ENCODE measurements around the gene MSRB3. TPM values are rescaled to one million over a fixed set of nuclear protein-coding genes. Genes with fewer than 3 reads are reported as not detected.

The MSRB3 gene
- polyA plus RNA-seq, 1 donor (not counting 4 experiments of a cell fraction or from before 2014, with no cell fraction given) = 12.3 TPM

DNA sequence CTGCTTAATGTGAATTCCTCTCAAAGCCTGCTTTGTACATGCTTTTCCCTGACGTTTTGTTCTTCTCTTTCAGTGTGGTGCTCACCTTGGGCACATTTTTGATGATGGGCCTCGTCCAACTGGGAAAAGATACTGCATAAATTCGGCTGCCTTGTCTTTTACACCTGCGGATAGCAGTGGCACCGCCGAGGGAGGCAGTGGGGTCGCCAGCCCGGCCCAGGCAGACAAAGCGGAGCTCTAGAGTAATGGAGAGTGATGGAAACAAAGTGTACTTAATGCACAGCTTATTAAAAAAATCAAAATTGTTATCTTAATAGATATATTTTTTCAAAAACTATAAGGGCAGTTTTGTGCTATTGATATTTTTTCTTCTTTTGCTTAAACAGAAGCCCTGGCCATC, 184.6 kb downstream of the MSRB3 start:
- Histone ChIP-seq H2AFZ (ENCODE audit: control insufficient read depth, low read length) (no peak overlapping the region), H3K27ac (ENCODE audit: control insufficient read depth, insufficient read depth, low read length) (no peak overlapping the region), H3K27me3 (ENCODE audit: control insufficient read depth, extremely low read depth, insufficient read depth, low read length) (no peaks in the 10 kb centered on the region), H3K9me3 (ENCODE audit: control insufficient read depth, low read depth, low read length) (no peaks in the 10 kb centered on the region), H3K4me3 (ENCODE audit: control insufficient read depth in 2 of 3, extremely low read depth in 1 of 3, insufficient read depth in 2 of 3, low read depth in 1 of 3, low read length in 3 of 3) (no peak overlapping the region), H3K79me2 (ENCODE audit: control insufficient read depth, insufficient read depth, low read length) (no peaks in the 10 kb centered on the region), H3K36me3 (ENCODE audit: control insufficient read depth in 2 of 2, extremely low read depth in 1 of 2, insufficient read depth in 2 of 2, low read length in 2 of 2) (no peaks in the 10 kb centered on the region), H3K4me2 (ENCODE audit: control insufficient read depth, extremely low read depth, insufficient read depth, low read depth, low read length) (no peak overlapping the region), H3K9me1 (ENCODE audit: control insufficient read depth, extremely low read depth, insufficient read depth, low read length) (no peaks in the 10 kb centered on the region), H3K9ac (ENCODE audit: control insufficient read depth, extremely low read depth, insufficient read depth, low read length) (no peak overlapping the region), H3K4me1 (ENCODE audit: control insufficient read depth, extremely low read depth, insufficient read depth, low read length) (no peaks in the 10 kb centered on the region), H4K20me1 (ENCODE audit: control insufficient read depth, extremely low read depth, insufficient read depth, low read length) (no peaks in the 10 kb centered on the region)
- DNase-seq (ENCODE audit: low read depth, low spot score) = no peak
- no peak for FAIRE-seq
- TF ChIP-seq EZH2 (IDR thresholded peaks at IDR 0.05; ENCODE audit: low read length) = no peak
- TF ChIP-seq, protein P1, sequence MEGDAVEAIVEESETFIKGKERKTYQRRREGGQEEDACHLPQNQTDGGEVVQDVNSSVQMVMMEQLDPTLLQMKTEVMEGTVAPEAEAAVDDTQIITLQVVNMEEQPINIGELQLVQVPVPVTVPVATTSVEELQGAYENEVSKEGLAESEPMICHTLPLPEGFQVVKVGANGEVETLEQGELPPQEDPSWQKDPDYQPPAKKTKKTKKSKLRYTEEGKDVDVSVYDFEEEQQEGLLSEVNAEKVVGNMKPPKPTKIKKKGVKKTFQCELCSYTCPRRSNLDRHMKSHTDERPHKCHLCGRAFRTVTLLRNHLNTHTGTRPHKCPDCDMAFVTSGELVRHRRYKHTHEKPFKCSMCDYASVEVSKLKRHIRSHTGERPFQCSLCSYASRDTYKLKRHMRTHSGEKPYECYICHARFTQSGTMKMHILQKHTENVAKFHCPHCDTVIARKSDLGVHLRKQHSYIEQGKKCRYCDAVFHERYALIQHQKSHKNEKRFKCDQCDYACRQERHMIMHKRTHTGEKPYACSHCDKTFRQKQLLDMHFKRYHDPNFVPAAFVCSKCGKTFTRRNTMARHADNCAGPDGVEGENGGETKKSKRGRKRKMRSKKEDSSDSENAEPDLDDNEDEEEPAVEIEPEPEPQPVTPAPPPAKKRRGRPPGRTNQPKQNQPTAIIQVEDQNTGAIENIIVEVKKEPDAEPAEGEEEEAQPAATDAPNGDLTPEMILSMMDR (optimal IDR thresholded peaks at IDR 0.05 in 1 of 3, IDR thresholded peaks at IDR 0.05 in 1 of 3, conservative IDR thresholded peaks at IDR 0.05 in 1 of 3; ENCODE audit: extremely low read depth in 1 of 3, insufficient read depth in 2 of 3, low read length in 3 of 3) = no peak
- dilution Hi-C loops (cut with MboI; ENCODE audit: extremely low pct_ligation_motif_present, low sequenced_read_pairs) = no loop called here

DNA sequence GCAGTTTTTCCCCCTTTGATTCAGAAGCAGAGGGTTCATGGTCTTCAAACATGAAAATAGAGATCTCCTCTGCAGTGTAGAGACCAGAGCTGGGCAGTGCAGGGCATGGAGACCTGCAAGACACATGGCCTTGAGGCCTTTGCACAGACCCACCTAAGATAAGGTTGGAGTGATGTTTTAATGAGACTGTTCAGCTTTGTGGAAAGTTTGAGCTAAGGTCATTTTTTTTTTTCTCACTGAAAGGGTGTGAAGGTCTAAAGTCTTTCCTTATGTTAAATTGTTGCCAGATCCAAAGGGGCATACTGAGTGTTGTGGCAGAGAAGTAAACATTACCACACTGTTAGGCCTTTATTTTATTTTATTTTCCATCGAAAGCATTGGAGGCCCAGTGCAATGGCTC, 185.1 kb downstream of the MSRB3 start:
- no peak overlapping the region for H3K4me3 ChIP-seq (ENCODE audit: control insufficient read depth in 2 of 3, extremely low read depth in 1 of 3, insufficient read depth in 2 of 3, low read depth in 1 of 3, low read length in 3 of 3)
- no peak overlapping the region for H3K4me2 ChIP-seq (ENCODE audit: control insufficient read depth, extremely low read depth, insufficient read depth, low read depth, low read length)
- H3K9me3 ChIP-seq (ENCODE audit: control insufficient read depth, low read depth, low read length) = no peaks in the 10 kb centered on the region
- H4K20me1 ChIP-seq (ENCODE audit: control insufficient read depth, extremely low read depth, insufficient read depth, low read length) = no peaks in the 10 kb centered on the region
- no peaks in the 10 kb centered on the region for H3K4me1 ChIP-seq (ENCODE audit: control insufficient read depth, extremely low read depth, insufficient read depth, low read length)
- DNase-seq (ENCODE audit: low read depth, low spot score) = no peak
- no peak for FAIRE-seq
- no peaks in the 10 kb centered on the region for H3K9me1 ChIP-seq (ENCODE audit: control insufficient read depth, extremely low read depth, insufficient read depth, low read length)
- no peaks in the 10 kb centered on the region for H3K79me2 ChIP-seq (ENCODE audit: control insufficient read depth, insufficient read depth, low read length)
- dilution Hi-C loops (cut with MboI; ENCODE audit: extremely low pct_ligation_motif_present, low sequenced_read_pairs) = no loop called here
- H3K36me3 ChIP-seq (ENCODE audit: control insufficient read depth in 2 of 2, extremely low read depth in 1 of 2, insufficient read depth in 2 of 2, low read length in 2 of 2) = no peaks in the 10 kb centered on the region
- H2AFZ ChIP-seq (ENCODE audit: control insufficient read depth, low read length) = no peak overlapping the region
- TF ChIP-seq, protein P1 (optimal IDR thresholded peaks at IDR 0.05 in 1 of 3, IDR thresholded peaks at IDR 0.05 in 1 of 3, conservative IDR thresholded peaks at IDR 0.05 in 1 of 3; ENCODE audit: extremely low read depth in 1 of 3, insufficient read depth in 2 of 3, low read length in 3 of 3) = no peak
- TF ChIP-seq EZH2 (IDR thresholded peaks at IDR 0.05; ENCODE audit: low read length) = no peak
- no peak overlapping the region for H3K9ac ChIP-seq (ENCODE audit: control insufficient read depth, extremely low read depth, insufficient read depth, low read length)
- no peak overlapping the region for H3K27ac ChIP-seq (ENCODE audit: control insufficient read depth, insufficient read depth, low read length)
- no peaks in the 10 kb centered on the region for H3K27me3 ChIP-seq (ENCODE audit: control insufficient read depth, extremely low read depth, insufficient read depth, low read length)
